Heart left ventricle (tissue), 13 donors: ENCODE measurements around the gene ROBO3.

Source experiments
- POLR2A ChIP-seq, 2 donors: fragments of 450-650 bp; IDR thresholded peaks; one replicate each; pipeline ENCODE4 v1.6.1; 2017; ENCODE audit warnings: antibody characterized with exemption in 2 of 2, mild to moderate bottlenecking in 2 of 2, moderate library complexity in 2 of 2
- TF ChIP-seq, protein P1 (sequence below), 12 donors: fragments of 200-600 bp; sonication (generic) in 4 of 12; IDR thresholded peaks; one replicate each; pipeline versions ENCODE4 v1.5.0 to v1.8.0; 2018 to 2022; ENCODE audit warnings: antibody characterized with exemption in 12 of 12, mild to moderate bottlenecking in 5 of 12
- donor health status: ischemic (EF 13 %, LVEDD 7.1; RV severe dilation, severe dysfunction).
- donor health status: DM: no; HTN: yes; CAD: no.
- donor health status: DM: no; HTN: no; CAD: no.
- donor health status: ischemic (EF 25% LVEDD 6.9; RV normal size, moderate dysfunction).
- donor health status: ischemic (EF 25% LVEDD 5.7; RV mildly dilated, moderate dysfunction).
- donor health status: ischemic (EF 35%, LVEDD 5.7; RV mildly dilated, moderate dysfunction).
- donor health status: nonischemic (EF 11% LVEDD 7.7; RV severe dilation, severe dysfunction).
- donor health status: DM: yes; HTN: yes; CAD: no.
- donor health status: PGD.
- donor health status: ischemic (EF 29% LVEDD 5.4; RV normal size, mild dysfunction).
- donor health status: nonischemic (EF 23%, LVEDD 6.1; RV moderate dilation, normal function).

DNA sequence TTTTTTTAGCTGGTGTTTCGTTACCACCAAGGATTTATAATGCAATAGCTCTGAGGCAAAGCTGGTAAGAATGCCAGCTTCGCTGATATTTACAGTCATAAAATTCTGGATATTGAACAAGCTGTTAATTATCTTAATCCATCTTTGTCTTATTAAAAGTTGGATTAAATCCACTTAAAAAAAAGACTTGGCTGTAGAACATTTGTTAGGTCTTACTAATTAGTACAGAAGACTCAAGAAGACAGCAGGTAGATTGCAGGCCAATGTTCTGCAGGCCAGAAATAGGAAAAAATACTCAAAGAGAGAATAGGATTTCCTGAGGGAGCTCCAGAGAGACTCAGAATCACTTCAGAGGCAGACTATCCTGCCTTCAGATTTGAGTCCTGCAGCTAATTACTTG lies 24.9 kb downstream of the ROBO3 start:
- TF ChIP-seq, protein P1, sequence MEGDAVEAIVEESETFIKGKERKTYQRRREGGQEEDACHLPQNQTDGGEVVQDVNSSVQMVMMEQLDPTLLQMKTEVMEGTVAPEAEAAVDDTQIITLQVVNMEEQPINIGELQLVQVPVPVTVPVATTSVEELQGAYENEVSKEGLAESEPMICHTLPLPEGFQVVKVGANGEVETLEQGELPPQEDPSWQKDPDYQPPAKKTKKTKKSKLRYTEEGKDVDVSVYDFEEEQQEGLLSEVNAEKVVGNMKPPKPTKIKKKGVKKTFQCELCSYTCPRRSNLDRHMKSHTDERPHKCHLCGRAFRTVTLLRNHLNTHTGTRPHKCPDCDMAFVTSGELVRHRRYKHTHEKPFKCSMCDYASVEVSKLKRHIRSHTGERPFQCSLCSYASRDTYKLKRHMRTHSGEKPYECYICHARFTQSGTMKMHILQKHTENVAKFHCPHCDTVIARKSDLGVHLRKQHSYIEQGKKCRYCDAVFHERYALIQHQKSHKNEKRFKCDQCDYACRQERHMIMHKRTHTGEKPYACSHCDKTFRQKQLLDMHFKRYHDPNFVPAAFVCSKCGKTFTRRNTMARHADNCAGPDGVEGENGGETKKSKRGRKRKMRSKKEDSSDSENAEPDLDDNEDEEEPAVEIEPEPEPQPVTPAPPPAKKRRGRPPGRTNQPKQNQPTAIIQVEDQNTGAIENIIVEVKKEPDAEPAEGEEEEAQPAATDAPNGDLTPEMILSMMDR (IDR thresholded peaks at IDR 0.05), result no peak
- TF ChIP-seq POLR2A (IDR thresholded peaks at IDR 0.05), result no peak
